Measurements from ENCODE around the gene FER1L5. TPM values are rescaled to one million over a fixed set of nuclear protein-coding genes. Genes with fewer than 3 reads are reported as not detected.

FER1L5 gene
- total RNA-seq, 1 experiment from 2014 or later, result 1.2 TPM

GRCh38 chr2:96625571-96626552, 16.7 kb upstream of the FER1L5 start:
- Histone ChIP-seq H4K20me1 (ENCODE audit: control insufficient read depth, insufficient read depth, insufficient read length) (no peaks in the 10 kb centered on the region), H2BK20ac (ENCODE audit: low read depth, low read length, poor library complexity, severe bottlenecking) (no peak overlapping the region), H2AK5ac (ENCODE audit: insufficient read length, low read length) (no peak overlapping the region), H3K18ac (ENCODE audit: insufficient read length, low read depth, low read length) (no peak overlapping the region), H3K23ac (ENCODE audit: insufficient read length, low read depth, low read length) (no peak overlapping the region), H3K27me3 (ENCODE audit: insufficient read depth, low read length) (no peaks in the 10 kb centered on the region), H3K27ac (ENCODE audit: insufficient read length, low read depth, low read length) (no peak overlapping the region), H2BK15ac (ENCODE audit: low read depth, low read length) (no peak overlapping the region), H2BK12ac (ENCODE audit: insufficient read length, low read depth, low read length) (no peak overlapping the region), H4K91ac (ENCODE audit: insufficient read length, low read depth, low read length) (no peak overlapping the region), H3K56ac (ENCODE audit: insufficient read length, low read depth, low read length) (no peak overlapping the region), H3K4ac (ENCODE audit: low read depth, low read length) (no peak overlapping the region), H3K9me3 (ENCODE audit: control insufficient read depth, low read depth, low read length) (no peaks in the 10 kb centered on the region), H2BK5ac (ENCODE audit: insufficient read length, low read length) (no peak overlapping the region), H3K79me2 (ENCODE audit: insufficient read depth, low read length) (no peaks in the 10 kb centered on the region), H2BK120ac (ENCODE audit: low read depth, low read length, poor library complexity, severe bottlenecking) (no peak overlapping the region), H3K79me1 (ENCODE audit: insufficient read depth, low read depth, low read length, poor library complexity, severe bottlenecking) (no peaks in the 10 kb centered on the region), H4K8ac (replicated peaks; ENCODE audit: insufficient read length, low read depth, low read length) (no peak overlapping the region), H2AFZ (ENCODE audit: low read length) (no peak overlapping the region), H3K14ac (ENCODE audit: insufficient read depth, low read length) (no peak overlapping the region), H3T11ph (ENCODE audit: low read length) (no peak overlapping the region), H4K5ac (ENCODE audit: insufficient read length, low read depth, low read length) (no peak overlapping the region), H3K9ac (ENCODE audit: extremely low read depth, insufficient read length, low read length) (no peak overlapping the region), H3K23me2 (ENCODE audit: insufficient read length, low read depth, low read length, poor library complexity, severe bottlenecking) (no peaks in the 10 kb centered on the region), H3K4me1 (ENCODE audit: insufficient read depth, low read length) (no peaks in the 10 kb centered on the region), H3K4me2 (ENCODE audit: insufficient read depth, insufficient read length, low read length) (no peak overlapping the region)
- peaks cover 0 to 3% of the 10 kb centered on the region in 2 experiments; a peak in 2 of 4 replicates for H3K4me1 Mint-ChIP-seq
- H3K36me3 Mint-ChIP-seq (ENCODE audit: insufficient read depth in 1 of 3, low read depth in 3 of 3), result peaks cover 12 to 54% (median 38%) of the 10 kb centered on the region in 3 experiments; a peak in 6 of 7 replicates
- no peaks in the 10 kb centered on the region; the same call in 1 of the 2 replicates for H3K27me3 Mint-ChIP-seq (ENCODE audit: low read depth)
- no CpG with 5 or more reads among the region's 5 CpGs for WGBS (ENCODE audit: extremely low coverage, insufficient read length, low lambda C conversion rate)
- H3K4me3 Mint-ChIP-seq, result no peak overlapping the region
- TF ChIP-seq CTCF (conservative IDR thresholded peaks at IDR 0.05), result no peak
- H3K9me3 Mint-ChIP-seq, result no peaks in the 10 kb centered on the region
- no peak for DNase-seq
- H3K27ac Mint-ChIP-seq, result no peak overlapping the region
